H1 (cell line): ENCODE results near the gene HTRA2. TPM values are rescaled to one million over a fixed set of nuclear protein-coding genes. Genes with fewer than 3 reads are reported as not detected.

Experiments used
- CTCF ChIA-PET: fragments of 300-600 bp; sonication (Branson Sonifier 250); formaldehyde crosslinking; loops from one replicate; lab custom pipeline; 2021; ENCODE audit not compliant: partially characterized antibody; lab: Charles Lee
- POLR2A ChIA-PET: fragments of 300-600 bp; sonication (Branson Sonifier 250); formaldehyde crosslinking; loops from one replicate; lab custom pipeline; 2021; ENCODE audit warnings: inconsistent platforms; ENCODE audit not compliant: partially characterized antibody; lab: Charles Lee
- DNase-seq, 2 experiments: peaks; one replicate each; pipeline versions ENCODE4 v3.0.0 to v3.0.0-alpha.2; 2010 to 2022; ENCODE audit warnings: low spot score in 2 of 2, low read depth in 1 of 2, mixed read lengths in 1 of 2
- FAIRE-seq: peaks from 2 replicates; lab custom pipeline; 2011; peaks lifted over from hg19 to GRCh38; lab: Jason Lieb, UNC
- H2AFZ ChIP-seq: 2 replicates; pipeline ENCODE4 v1.8.1; 2012; ENCODE audit warnings: low read length, inconsistent platforms
- H2AK5ac ChIP-seq: 2 replicates; pipeline ENCODE4 v1.6.1; 2013; ENCODE audit warnings: low read depth, low read length
- H2BK120ac ChIP-seq: replicated peaks from 2 replicates; pipeline ENCODE3; 2013; ENCODE audit warnings: low read depth, low read length, inconsistent platforms
- H2BK12ac ChIP-seq: 2 replicates; pipeline ENCODE4 v1.6.1; 2013; ENCODE audit warnings: low read depth, low read length
- H2BK15ac ChIP-seq: 2 replicates; pipeline ENCODE4 v1.6.1; 2013; ENCODE audit warnings: low read length
- H2BK20ac ChIP-seq: 2 replicates; pipeline ENCODE4 v1.6.1; 2013; ENCODE audit warnings: low read length
- H2BK5ac ChIP-seq: 2 replicates; pipeline ENCODE4 v1.6.1; 2013; ENCODE audit warnings: low read depth, low read length
- H3K14ac ChIP-seq: 2 replicates; pipeline ENCODE4 v1.6.1; 2013; ENCODE audit warnings: inconsistent platforms; ENCODE audit not compliant: insufficient read length
- H3K18ac ChIP-seq: 2 replicates; pipeline ENCODE4 v1.6.1; 2013; ENCODE audit warnings: low read length; ENCODE audit errors: extremely low read depth
- H3K23ac ChIP-seq: 2 replicates; pipeline ENCODE4 v1.6.1; 2013; ENCODE audit warnings: inconsistent platforms; ENCODE audit not compliant: insufficient read length
- H3K23me2 ChIP-seq: 2 replicates; pipeline ENCODE4 v1.6.1; 2013; ENCODE audit warnings: low read depth, low read length
- H3K27ac ChIP-seq: 2 replicates; pipeline ENCODE4 v1.6.1; 2011; ENCODE audit warnings: low read depth, low read length, inconsistent platforms
- H3K27me3 ChIP-seq, 4 experiments: replicated peaks in 1 of 4; 1 replicate in 1 of 4; 2 replicates in 3 of 4; pipeline versions ENCODE4 v1.6.1 to v1.8.1; 2011 to 2013; ENCODE audit warnings: low read length in 3 of 4, mild to moderate bottlenecking in 3 of 4, inconsistent platforms in 2 of 4, mixed read lengths in 2 of 4, moderate library complexity in 1 of 4; ENCODE audit not compliant: control insufficient read depth in 3 of 4, insufficient read depth in 3 of 4; ENCODE audit errors: extremely low read depth in 1 of 4
- H3K36me3 ChIP-seq, 4 experiments: 2 replicates each; pipeline versions ENCODE4 v1.6.1 to v1.8.1; 2011 to 2013; ENCODE audit warnings: mild to moderate bottlenecking in 4 of 4, low read length in 3 of 4, moderate library complexity in 2 of 4, control low read depth in 1 of 4, inconsistent platforms in 1 of 4; ENCODE audit not compliant: insufficient read depth in 4 of 4, control insufficient read depth in 2 of 4
- H3K4ac ChIP-seq: replicated peaks from 2 replicates; pipeline ENCODE3; 2013; ENCODE audit warnings: low read length, low read depth, mixed read lengths, inconsistent platforms; ENCODE audit not compliant: insufficient read length
- H3K4me1 ChIP-seq, 4 experiments: replicated peaks in 1 of 4; 1 replicate in 1 of 4; 2 replicates in 3 of 4; pipeline versions ENCODE4 v1.6.1 to v1.8.1; 2011 to 2013; ENCODE audit warnings: low read length in 3 of 4, inconsistent platforms in 2 of 4, mixed read lengths in 1 of 4; ENCODE audit not compliant: insufficient read depth in 4 of 4, control insufficient read depth in 3 of 4
- H3K4me2 ChIP-seq, 2 experiments: 2 replicates each; pipeline versions ENCODE4 v1.6.1 to v1.8.1; 2011 to 2013; ENCODE audit warnings: low read depth in 2 of 2, low read length in 2 of 2, control low read depth in 1 of 2, inconsistent platforms in 1 of 2, mild to moderate bottlenecking in 1 of 2; ENCODE audit not compliant: insufficient read depth in 1 of 2
- H3K4me3 ChIP-seq, 4 experiments: fragments of 200-600, 300-600 bp in 1 of 4; sonication (generic), shearing (Covaris generic), sonication (Bioruptor Twin) in 1 of 4; 2 replicates each; pipeline versions ENCODE4 v1.5.1 to v1.8.1; 2011 to 2016; ENCODE audit warnings: low read length in 4 of 4, low read depth in 3 of 4, control low read depth in 2 of 4, inconsistent platforms in 2 of 4, mild to moderate bottlenecking in 2 of 4, mixed read lengths in 1 of 4, moderate library complexity in 1 of 4; ENCODE audit not compliant: insufficient read depth in 2 of 4; ENCODE audit errors: extremely low read depth in 1 of 4
- H3K56ac ChIP-seq: replicated peaks from 2 replicates; pipeline ENCODE3; 2013; ENCODE audit warnings: low read depth, mild to moderate bottlenecking, mixed read lengths, low read length, inconsistent platforms; ENCODE audit not compliant: insufficient read length
- H3K79me1 ChIP-seq: 2 replicates; pipeline ENCODE4 v1.6.1; 2013; ENCODE audit warnings: low read depth, low read length, control low read depth
- H3K79me2 ChIP-seq, 2 experiments: 2 replicates each; pipeline versions ENCODE4 v1.6.1 to v1.8.1; 2012 to 2013; ENCODE audit warnings: low read length in 2 of 2, mild to moderate bottlenecking in 2 of 2, inconsistent platforms in 1 of 2; ENCODE audit not compliant: insufficient read depth in 2 of 2, control insufficient read depth in 1 of 2
- H3K9ac ChIP-seq, 4 experiments: replicated peaks in 1 of 4; 1 replicate in 1 of 4; 2 replicates in 3 of 4; pipeline versions ENCODE4 v1.6.1 to v1.8.1; 2011 to 2013; ENCODE audit warnings: low read depth in 3 of 4, low read length in 3 of 4, control low read depth in 2 of 4, mild to moderate bottlenecking in 2 of 4, moderate library complexity in 2 of 4, inconsistent platforms in 1 of 4; ENCODE audit errors: extremely low read depth in 1 of 4
- H3K9me3 ChIP-seq, 2 experiments: 2 replicates each; pipeline versions ENCODE4 v1.6.1 to v1.8.1; 2012 to 2013; ENCODE audit warnings: mild to moderate bottlenecking in 2 of 2, moderate library complexity in 2 of 2, control low read depth in 1 of 2, inconsistent platforms in 1 of 2, low read depth in 1 of 2, low read length in 1 of 2, mixed read lengths in 1 of 2; ENCODE audit not compliant: insufficient read depth in 2 of 2
- H4K20me1 ChIP-seq, 2 experiments: replicated peaks in 1 of 2; 2 replicates each; pipeline versions ENCODE3 to v1.8.1; 2011 to 2013; ENCODE audit warnings: inconsistent platforms in 2 of 2, low read length in 2 of 2, mild to moderate bottlenecking in 1 of 2; ENCODE audit not compliant: insufficient read depth in 2 of 2, control insufficient read depth in 1 of 2
- H4K5ac ChIP-seq: 2 replicates; pipeline ENCODE4 v1.6.1; 2013; ENCODE audit warnings: low read length, low read depth, mixed read lengths, inconsistent platforms; ENCODE audit not compliant: insufficient read length
- H4K8ac ChIP-seq: 2 replicates; pipeline ENCODE4 v1.8.0; 2013; ENCODE audit warnings: mild to moderate bottlenecking, moderate library complexity, low read length, inconsistent platforms; ENCODE audit not compliant: insufficient read depth; ENCODE audit errors: extremely low read depth
- H4K91ac ChIP-seq: replicated peaks from 2 replicates; pipeline ENCODE3; 2013; ENCODE audit warnings: low read length, mixed read lengths, inconsistent platforms; ENCODE audit not compliant: insufficient read length
- CBX8 ChIP-seq: fragments of 300-800, 300-1000 bp; sonication (generic); IDR thresholded peaks from 2 replicates; pipeline ENCODE4 v1.7.1; 2016; ENCODE audit warnings: low read depth, low read length, borderline replicate concordance
- NANOG ChIP-seq: IDR thresholded peaks from 2 replicates; pipeline ENCODE4 v1.6.1; 2011; ENCODE audit warnings: low read length, low read depth, mild to moderate bottlenecking, inconsistent platforms; ENCODE audit not compliant: insufficient read depth, poor library complexity, severe bottlenecking
- NRF1 ChIP-seq: IDR thresholded peaks from 2 replicates; pipeline ENCODE4 v1.6.1; 2011; ENCODE audit warnings: mild to moderate bottlenecking, low read depth, low read length, improper control_type of control experiment
- RBBP5 ChIP-seq: IDR thresholded peaks from 2 replicates; pipeline ENCODE4 v1.7.1; 2012; ENCODE audit warnings: low read depth, mild to moderate bottlenecking, inconsistent platforms, low read length, moderate library complexity, borderline replicate concordance
- SIRT6 ChIP-seq: IDR thresholded peaks from one replicate; pipeline ENCODE4 v1.7.1; 2012; ENCODE audit warnings: low read length, inconsistent platforms
- SP2 ChIP-seq: IDR thresholded peaks from 2 replicates; pipeline ENCODE4 v1.6.1; 2012; ENCODE audit warnings: mild to moderate bottlenecking, low read length, inconsistent platforms
- TAF1 ChIP-seq: IDR thresholded peaks from 2 replicates; pipeline ENCODE4 v1.6.1; 2011; ENCODE audit warnings: mild to moderate bottlenecking, low read depth, low read length
- TAF7 ChIP-seq: optimal IDR thresholded peaks from 2 replicates; pipeline ENCODE3; 2011; ENCODE audit warnings: low read depth, mild to moderate bottlenecking, inconsistent platforms, low read length, moderate library complexity, borderline replicate concordance
- TCF12 ChIP-seq: IDR thresholded peaks from 2 replicates; pipeline ENCODE4 v1.6.1; 2011; ENCODE audit warnings: low read depth, mild to moderate bottlenecking, low read length
- WGBS, 2 experiments: shearing (Covaris generic) in 1 of 2; methylation state at CpG; one replicate each; pipeline versions ENCODE4 v1.1.6 to v1.1.7; 2013 to 2015; ENCODE audit warnings: low lambda C conversion rate in 2 of 2, mixed read lengths in 2 of 2, inconsistent platforms in 1 of 2, low coverage in 1 of 2, missing lambda C conversion rate in 1 of 2; ENCODE audit not compliant: insufficient replicate concordance in 2 of 2, insufficient coverage in 1 of 2, insufficient read length in 1 of 2; ENCODE audit errors: extremely low coverage in 1 of 2, missing lambda C conversion rate in 1 of 2; 5-methylcytosine and 5-hydroxymethylcytosine counted together
- polyA plus RNA-seq, 7 experiments: library from polyadenylated mRNA; depleted of rRNA in 3 of 7; stranded (reverse) in 5 of 7; unstranded in 2 of 7; fragments of >200 nt in 5 of 7; fragments of 200-250 nt in 2 of 7; gene quantifications; 1 replicate in 5 of 7; 2 replicates in 1 of 7; 4 replicates in 1 of 7; pipeline versions ENCODE4 v1.2.1 to v1.2.3, GENCODE V29; 2011 to 2013; ENCODE audit warnings: missing spikeins in 2 of 7, mixed read lengths in 2 of 7
- total RNA-seq: library from RNA; stranded (reverse); fragmentation: NEBNext Ultra II Directional; extraction: Animal tissue kit (Norgen Biotek cat#: 25700); gene quantifications from 2 replicates; pipeline ENCODE4 v1.2.1, GENCODE V29; 2021

Gene HTRA2
- total and polyA plus RNA-seq, 2 of the 8 experiments (the other 6 are each of a cell fraction or from before 2014, with no cell fraction given), result 21.6 to 37.6 TPM

- no peak overlapping the region for H4K8ac ChIP-seq
- POLR2A ChIA-PET, result interaction anchor here (1.2 to 3.9 kb wide), 5 partner anchors 10 to 69 kb away, joined by 4 to 17 read pairs (median 11); partner anchors contain the start of genes DQX1 and WBP1
- H3K23ac ChIP-seq, result no peak overlapping the region
- H4K20me1 ChIP-seq, result peaks cover 0 to 6% of the 10 kb centered on the region in 2 experiments
- no peak overlapping the region for H2BK120ac ChIP-seq
- no peak overlapping the region for H2BK15ac ChIP-seq
- peaks cover 0 to 9% (median 4%) of the 10 kb centered on the region in 4 experiments; a peak in 6 of 8 replicates for H3K36me3 ChIP-seq
- no peak overlapping the region for H3K9ac ChIP-seq
- no peak overlapping the region for H3K4me3 ChIP-seq
- H3K79me1 ChIP-seq, result no peaks in the 10 kb centered on the region
- no peak overlapping the region for H3K14ac ChIP-seq
- DNase-seq (no peak), FAIRE-seq (no peak)
- no peak overlapping the region for H3K4ac ChIP-seq
- H2AFZ ChIP-seq, result no peak overlapping the region
- peaks cover 7 to 37% (median 30%) of the 10 kb centered on the region in 4 experiments for H3K4me1 ChIP-seq
- CTCF ChIA-PET, result interaction anchor here (1.0 to 3.5 kb wide), 9 partner anchors 8 to 82 kb away, joined by 3 to 20 read pairs (median 6); partner anchors contain the start of genes DQX1, LOXL3 and TLX2
- H2BK20ac ChIP-seq, result no peak overlapping the region
- no peak overlapping the region for H4K5ac ChIP-seq
- peaks cover 51 to 80% (median 76%) of the 10 kb centered on the region in 4 experiments for H3K27me3 ChIP-seq
- H2BK5ac ChIP-seq, result no peak overlapping the region
- H3K18ac ChIP-seq, result no peak overlapping the region
- H3K56ac ChIP-seq, result no peak overlapping the region
- peaks cover 26% of the 10 kb centered on the region for H3K23me2 ChIP-seq
- no peak overlapping the region; a peak in 1 of 4 replicates for H3K4me2 ChIP-seq
- H3K79me2 ChIP-seq, result peaks cover 0 to 3% of the 10 kb centered on the region in 2 experiments; a peak in 1 of 4 replicates
- WGBS, 2 experiments, result 93% methylated on average over 14 of the region's 14 CpGs; no CpG with 5 or more reads in 1 of the 2 experiments
- no peak overlapping the region for H2BK12ac ChIP-seq
- H2AK5ac ChIP-seq, result no peak overlapping the region
- H3K27ac ChIP-seq, result no peak overlapping the region
- no peaks in the 10 kb centered on the region for H3K9me3 ChIP-seq
- H4K91ac ChIP-seq, result no peak overlapping the region
- TF ChIP-seq NRF1 (no peak), SIRT6 (no peak), TAF7 (no peak), CBX8 (no peak), SP2 (no peak), NANOG (no peak), RBBP5 (no peak), TCF12 (no peak), TAF1 (no peak)
These were observed 24.1 kb upstream of the HTRA2 start for GRCh38 chr2:74505448-74506246.
